ENCODE measurements around the gene HSD11B1L.

The HSD11B1L gene

GRCh38 chr19:5690125-5690954 is 9.5 kb downstream of the HSD11B1L start, which contains the start of gene RPL36:
RPL36 (plus strand) TSS chr19:5690295; CDS start chr19:5690508, 213 bp downstream.
- Histone ChIP-seq H3K27ac (ENCODE audit: low read depth, low read length) (peak within 1 kb of the TSS; percentile 83), H3K36me3 (ENCODE audit: low read length) (no peaks in the 10 kb centered on the region; the same call in 1 of the 2 replicates), H3K9me2 (replicated peaks; ENCODE audit: insufficient read depth, low read length) (no peaks in the 10 kb centered on the region), H3K79me2 (ENCODE audit: insufficient read depth, low read length) (peaks cover 30% of the 10 kb centered on the region), H3F3A (ENCODE audit: insufficient read depth) (peaks cover 39% of the 10 kb centered on the region), H3K9me3 (ENCODE audit: insufficient read depth, low read length) (no peaks in the 10 kb centered on the region), H3K9ac (ENCODE audit: low read length) (peak within 1 kb of the TSS; percentile 95), H2AFZ (ENCODE audit: low read depth, low read length, severe bottlenecking) (peak within 1 kb of the TSS; percentile 93), H3K4me2 (ENCODE audit: low read depth, low read length, poor library complexity, severe bottlenecking) (peak within 1 kb of the TSS; percentile 77), H3K4me3 (ENCODE audit: insufficient read depth, low read length, poor library complexity, severe bottlenecking) (peak within 1 kb of the TSS; percentile 73), H4K20me1 (ENCODE audit: low read depth, low read length) (no peaks in the 10 kb centered on the region; the same call in 1 of the 2 replicates), H3K27me3 (ENCODE audit: low read length) (no peaks in the 10 kb centered on the region)
- TF ChIP-seq EZH2phosphoT487 (conservative IDR thresholded peaks at IDR 0.05; ENCODE audit: low read length), result no peak
- TF ChIP-seq CTCF (IDR thresholded peaks at IDR 0.05; ENCODE audit: insufficient read depth, low read length, poor library complexity, severe bottlenecking), result peak; percentile 86

- Histone ChIP-seq H4K20me1 (ENCODE audit: low read depth, low read length) (no peaks in the 10 kb centered on the region; the same call in 1 of the 2 replicates), H3K36me3 (ENCODE audit: low read length) (no peaks in the 10 kb centered on the region; the same call in 1 of the 2 replicates), H3K4me2 (ENCODE audit: low read depth, low read length, poor library complexity, severe bottlenecking) (peak overlapping the region; percentile 77), H3K9me2 (replicated peaks; ENCODE audit: insufficient read depth, low read length) (no peaks in the 10 kb centered on the region), H3F3A (ENCODE audit: insufficient read depth) (peaks cover 40% of the 10 kb centered on the region), H3K4me3 (ENCODE audit: insufficient read depth, low read length, poor library complexity, severe bottlenecking) (peak overlapping the region; percentile 73), H3K27ac (ENCODE audit: low read depth, low read length) (peak overlapping the region; percentile 83), H3K9ac (ENCODE audit: low read length) (peak overlapping the region; percentile 95), H3K79me2 (ENCODE audit: insufficient read depth, low read length) (peaks cover 30% of the 10 kb centered on the region), H3K27me3 (ENCODE audit: low read length) (no peaks in the 10 kb centered on the region), H2AFZ (ENCODE audit: low read depth, low read length, severe bottlenecking) (no peak overlapping the region), H3K9me3 (ENCODE audit: insufficient read depth, low read length) (no peaks in the 10 kb centered on the region)
- TF ChIP-seq EZH2phosphoT487 (conservative IDR thresholded peaks at IDR 0.05; ENCODE audit: low read length), result no peak
- no peak for TF ChIP-seq CTCF (IDR thresholded peaks at IDR 0.05; ENCODE audit: insufficient read depth, low read length, poor library complexity, severe bottlenecking)
Observed at GRCh38 chr19:5690955-5691821, 10.4 kb downstream of the HSD11B1L start.

GRCh38 chr19:5691822-5692722 is 11.2 kb downstream of the HSD11B1L start:
- Histone ChIP-seq H3K36me3 (ENCODE audit: low read length) (no peaks in the 10 kb centered on the region; the same call in 1 of the 2 replicates), H3K27ac (ENCODE audit: low read depth, low read length) (peak overlapping the region; percentile 83), H3K79me2 (ENCODE audit: insufficient read depth, low read length) (peaks cover 30% of the 10 kb centered on the region), H3K9me3 (ENCODE audit: insufficient read depth, low read length) (no peaks in the 10 kb centered on the region), H2AFZ (ENCODE audit: low read depth, low read length, severe bottlenecking) (no peak overlapping the region), H3K9me2 (replicated peaks; ENCODE audit: insufficient read depth, low read length) (no peaks in the 10 kb centered on the region), H4K20me1 (ENCODE audit: low read depth, low read length) (no peaks in the 10 kb centered on the region; the same call in 1 of the 2 replicates), H3K4me2 (ENCODE audit: low read depth, low read length, poor library complexity, severe bottlenecking) (peak overlapping the region; percentile 77), H3K4me3 (ENCODE audit: insufficient read depth, low read length, poor library complexity, severe bottlenecking) (peak overlapping the region; percentile 73), H3F3A (ENCODE audit: insufficient read depth) (peaks cover 40% of the 10 kb centered on the region), H3K9ac (ENCODE audit: low read length) (peak overlapping the region; percentile 95), H3K27me3 (ENCODE audit: low read length) (no peaks in the 10 kb centered on the region)
- TF ChIP-seq EZH2phosphoT487 (conservative IDR thresholded peaks at IDR 0.05; ENCODE audit: low read length) (no peak), CTCF (IDR thresholded peaks at IDR 0.05; ENCODE audit: insufficient read depth, low read length, poor library complexity, severe bottlenecking) (no peak)
